Urinary bladder (tissue), 4 donors: ENCODE results near the gene SPRED1. TPM values are rescaled to one million over a fixed set of nuclear protein-coding genes. Genes with fewer than 3 reads are reported as not detected.
"Not testable (repeated sequence)": the region's sequence is repeated elsewhere in the genome, so short reads cannot be mapped to it uniquely, and the experiment has no call there.

ENCODE experiments used
- DNase-seq: peaks from one replicate; pipeline ENCODE4 v3.0.0-alpha.2; 2015; ENCODE audit errors: extremely low spot score
- H3K27ac ChIP-seq: one replicate; pipeline ENCODE4 v1.5.1; 2013; ENCODE audit warnings: low read depth, mild to moderate bottlenecking, moderate library complexity
- H3K36me3 ChIP-seq: one replicate; pipeline ENCODE4 v1.6.1; 2013; ENCODE audit warnings: mild to moderate bottlenecking, moderate library complexity; ENCODE audit not compliant: insufficient read depth
- H3K4me1 ChIP-seq: one replicate; pipeline ENCODE4 v1.6.1; 2013; ENCODE audit warnings: mild to moderate bottlenecking, moderate library complexity; ENCODE audit not compliant: insufficient read depth
- H3K4me3 ChIP-seq: one replicate; pipeline ENCODE4 v1.5.1; 2013; ENCODE audit warnings: low read depth, low read length
- WGBS: extraction: QIAGEN DNeasy Blood & Tissue Kit; methylation state at CpG from one replicate; pipeline ENCODE4 v1.1.7; 2013; 5-methylcytosine and 5-hydroxymethylcytosine counted together
- polyA plus RNA-seq: library from polyadenylated mRNA; stranded (reverse); fragments of 200-250 nt; gene quantifications from one replicate; pipeline ENCODE4 v1.2.3, GENCODE V29; 2013
- total RNA-seq: library from RNA; depleted of rRNA; stranded (reverse); fragments of >200 nt; gene quantifications from one replicate; pipeline ENCODE4 v1.2.3, GENCODE V29; 2014
- donor health status: healthy with polysubstance abuse.
- donor health status: healthy.

The SPRED1 gene
- total and polyA plus RNA-seq, 2 donors: 8.2 to 94.4 TPM

DNA sequence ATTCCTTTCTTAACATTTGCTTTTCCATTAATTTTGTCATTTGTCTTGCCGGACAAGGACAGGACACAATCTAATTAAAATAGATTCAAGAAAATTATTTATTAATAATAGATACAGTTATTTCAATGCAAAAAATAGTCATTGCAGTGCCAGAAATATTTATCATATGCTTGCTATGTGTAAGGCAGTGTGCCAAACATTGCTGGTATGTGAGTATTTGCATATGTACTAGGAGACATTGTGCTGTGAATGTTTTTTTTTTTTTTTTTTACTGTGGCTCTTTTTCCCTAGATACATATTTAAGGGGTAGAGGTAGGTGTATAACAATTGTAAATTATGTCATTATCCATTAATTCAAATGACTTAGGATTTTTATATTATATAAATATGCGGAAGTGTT, 23.3 kb downstream of the SPRED1 start:
- Histone ChIP-seq H3K4me1 (no peaks in the 10 kb centered on the region), H3K27ac (no peak overlapping the region), H3K4me3 (no peak overlapping the region), H3K36me3 (no peaks in the 10 kb centered on the region)
- WGBS: 61% methylated on average over 2 of the region's 2 CpGs
- DNase-seq: no peak

DNA sequence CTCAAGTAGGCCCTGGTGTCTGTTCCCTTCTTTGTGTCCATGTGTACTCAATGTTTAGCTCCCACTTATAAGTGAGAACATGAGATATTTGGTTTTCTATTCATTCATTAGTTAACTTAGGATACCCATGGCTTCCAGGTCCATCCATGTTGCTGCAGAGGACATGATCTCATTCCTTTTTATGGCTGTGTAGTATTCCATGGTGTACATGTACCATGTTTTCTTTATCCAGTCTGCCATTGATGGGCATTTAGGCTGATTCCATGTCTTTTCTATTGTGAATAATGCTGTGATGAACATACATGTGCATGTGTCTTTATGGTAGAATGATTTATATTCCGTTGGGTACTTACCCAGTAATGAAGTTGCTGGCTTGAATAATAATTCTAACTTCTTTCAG, 24.6 kb downstream of the SPRED1 start:
- not testable (repeated sequence) for DNase-seq, H3K27ac ChIP-seq, H3K36me3 ChIP-seq, H3K4me3 ChIP-seq, H3K4me1 ChIP-seq
- 70% methylated on average over 1 of the region's 1 CpG for WGBS

DNA sequence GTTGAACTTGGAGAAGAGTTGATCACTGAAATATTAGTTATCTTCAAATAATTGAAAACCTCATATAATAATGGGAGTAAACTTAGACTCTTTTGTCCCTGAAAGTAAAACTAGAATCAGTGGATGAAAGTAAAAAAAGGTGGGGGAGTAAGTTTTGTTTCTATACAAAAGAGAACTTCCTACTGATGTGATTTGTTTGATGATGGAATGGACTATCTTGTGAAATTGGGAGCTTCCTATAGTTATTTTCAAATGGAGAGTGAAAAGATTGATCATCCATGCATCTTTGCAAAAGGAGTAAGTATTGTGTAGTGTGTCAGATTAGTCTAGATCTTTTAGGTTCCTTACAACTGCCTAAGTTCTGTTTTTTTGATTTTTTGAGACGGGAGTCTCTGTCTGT, 28.4 kb downstream of the SPRED1 start:
- Histone ChIP-seq H3K36me3 (no peaks in the 10 kb centered on the region), H3K4me1 (no peaks in the 10 kb centered on the region), H3K27ac (no peak overlapping the region), H3K4me3 (no peak overlapping the region)
- WGBS: 38% methylated on average over 1 of the region's 1 CpG
- DNase-seq: no peak

DNA sequence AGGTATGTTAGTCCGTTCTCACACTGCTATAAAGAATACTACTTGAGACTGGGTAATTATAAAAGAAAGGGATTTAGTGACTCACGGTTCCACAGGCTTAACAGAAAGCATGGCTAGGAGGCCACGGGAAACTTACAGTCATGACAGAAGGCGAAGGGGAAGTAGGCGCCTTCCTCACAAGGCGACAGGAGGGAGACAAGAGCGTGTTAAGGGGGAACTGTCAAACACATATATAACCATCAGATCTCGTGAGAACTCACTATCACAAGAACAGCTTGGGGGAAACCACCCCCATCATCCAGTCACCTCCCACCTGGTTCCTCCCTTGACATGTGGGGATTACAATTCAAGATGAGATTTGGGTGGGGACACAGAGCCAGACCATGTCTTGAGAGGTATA, 30.4 kb downstream of the SPRED1 start:
- Histone ChIP-seq H3K27ac (no peak overlapping the region), H3K36me3 (no peaks in the 10 kb centered on the region), H3K4me3 (no peak overlapping the region), H3K4me1 (no peaks in the 10 kb centered on the region)
- no peak for DNase-seq
- WGBS: 86% methylated on average over 8 of the region's 8 CpGs

DNA sequence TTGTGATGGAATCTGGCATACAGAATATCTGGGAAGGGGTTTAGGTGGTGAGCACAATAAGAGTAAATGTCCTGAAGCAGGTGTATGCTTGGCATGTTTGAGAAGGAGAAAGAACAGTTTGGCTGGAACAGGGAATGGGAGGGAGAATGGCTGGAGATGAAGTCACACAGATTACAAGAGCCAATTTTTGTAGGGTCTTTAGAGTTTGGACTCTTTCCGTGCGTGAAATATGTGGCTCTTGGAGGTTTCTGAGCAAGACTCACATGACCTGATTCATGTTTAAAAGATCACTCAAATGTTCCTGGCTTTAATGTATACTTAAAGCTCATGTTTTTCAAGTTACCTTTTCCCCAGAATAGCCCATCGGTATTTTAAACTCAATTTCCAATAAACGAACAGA, 32.8 kb downstream of the SPRED1 start:
- Histone ChIP-seq H3K4me1 (no peaks in the 10 kb centered on the region), H3K4me3 (no peak overlapping the region), H3K36me3 (no peaks in the 10 kb centered on the region), H3K27ac (no peak overlapping the region)
- no peak for DNase-seq
- 77% methylated on average over 4 of the region's 4 CpGs for WGBS

DNA sequence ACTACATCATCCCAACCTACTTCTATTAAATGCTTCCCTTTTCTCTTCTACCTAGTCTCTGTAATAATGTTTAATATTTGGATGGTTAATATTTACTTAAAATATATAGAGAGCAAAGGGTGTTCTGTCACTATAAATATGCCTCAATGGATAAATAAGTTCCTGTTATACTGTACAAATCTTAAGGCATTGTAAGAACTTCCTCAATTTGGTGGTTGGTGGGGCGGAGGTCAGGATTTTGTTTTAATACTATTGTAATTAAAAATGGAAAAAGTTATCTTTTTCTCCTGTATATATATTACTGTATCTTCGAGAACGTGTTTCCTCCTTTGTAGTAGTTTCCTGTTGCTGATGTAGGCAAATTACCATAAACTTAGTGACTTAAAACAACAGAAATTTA, 41.5 kb downstream of the SPRED1 start:
- 69% methylated on average over 3 of the region's 3 CpGs for WGBS
- DNase-seq: no peak

DNA sequence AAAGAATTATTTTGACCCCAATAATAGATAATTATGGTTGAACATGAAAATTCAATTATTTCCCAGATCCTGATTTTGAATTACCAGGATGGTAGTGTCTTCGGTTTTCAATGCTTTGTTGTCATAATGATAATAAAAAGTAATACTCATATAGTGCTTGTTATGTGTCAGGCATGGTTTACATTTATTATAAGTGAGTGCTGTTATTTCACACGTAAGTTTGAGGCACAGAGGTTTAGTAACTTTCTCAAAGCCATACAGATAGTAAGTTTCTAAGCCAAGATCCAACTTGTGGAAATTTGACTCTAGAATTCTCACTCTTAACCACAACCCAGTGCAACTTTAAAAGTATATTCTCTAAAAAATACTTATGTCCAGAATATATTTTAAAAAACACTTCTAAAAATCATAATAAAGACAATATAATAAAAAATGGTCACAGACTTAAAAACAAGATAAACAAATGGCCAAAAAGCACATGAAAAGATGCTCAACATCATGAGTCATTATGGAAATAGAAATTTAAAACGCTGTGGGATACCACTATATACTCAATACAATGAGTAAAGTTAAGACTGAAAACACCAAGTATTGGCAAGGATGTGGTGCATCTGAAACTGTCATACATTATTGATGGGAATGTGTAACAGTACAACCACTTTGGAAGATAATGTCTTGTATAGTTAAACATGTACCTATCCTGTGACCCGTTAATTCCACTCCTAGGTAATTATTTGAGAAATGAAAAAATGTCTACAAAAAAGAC, 45.2 kb downstream of the SPRED1 start:
- DNase-seq: no peak
- H3K4me3 ChIP-seq: no peak overlapping the region
- H3K4me1 ChIP-seq: no peaks in the 10 kb centered on the region
- no peak overlapping the region for H3K27ac ChIP-seq
- WGBS: 81% methylated on average over 4 of the region's 4 CpGs
- no peaks in the 10 kb centered on the region for H3K36me3 ChIP-seq

More for the DNA sequence above, 41.5 kb downstream of the SPRED1 start:
- Histone ChIP-seq H3K4me3 (no peak overlapping the region), H3K4me1 (no peaks in the 10 kb centered on the region), H3K27ac (no peak overlapping the region), H3K36me3 (no peaks in the 10 kb centered on the region)

DNA sequence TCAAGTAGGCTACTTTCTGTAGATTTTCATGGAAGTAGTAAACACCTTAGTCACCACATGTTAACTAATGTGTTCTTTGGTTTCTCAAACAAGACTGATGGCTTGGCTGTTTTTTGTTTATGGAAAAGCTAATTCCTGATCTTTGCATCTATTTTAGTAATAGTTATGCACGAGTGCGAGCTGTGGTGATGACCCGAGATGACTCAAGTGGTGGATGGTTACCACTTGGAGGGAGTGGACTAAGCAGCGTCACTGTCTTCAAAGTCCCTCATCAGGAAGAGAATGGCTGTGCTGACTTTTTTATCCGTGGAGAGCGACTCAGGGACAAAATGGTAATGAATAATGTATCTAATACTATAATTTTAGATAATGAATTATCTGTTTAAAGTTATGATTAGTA, 46.6 kb downstream of the SPRED1 start:
- Histone ChIP-seq H3K27ac (no peak overlapping the region), H3K4me3 (no peak overlapping the region), H3K4me1 (no peaks in the 10 kb centered on the region), H3K36me3 (no peaks in the 10 kb centered on the region)
- DNase-seq: no peak
- WGBS: 83% methylated on average over 6 of the region's 6 CpGs

DNA sequence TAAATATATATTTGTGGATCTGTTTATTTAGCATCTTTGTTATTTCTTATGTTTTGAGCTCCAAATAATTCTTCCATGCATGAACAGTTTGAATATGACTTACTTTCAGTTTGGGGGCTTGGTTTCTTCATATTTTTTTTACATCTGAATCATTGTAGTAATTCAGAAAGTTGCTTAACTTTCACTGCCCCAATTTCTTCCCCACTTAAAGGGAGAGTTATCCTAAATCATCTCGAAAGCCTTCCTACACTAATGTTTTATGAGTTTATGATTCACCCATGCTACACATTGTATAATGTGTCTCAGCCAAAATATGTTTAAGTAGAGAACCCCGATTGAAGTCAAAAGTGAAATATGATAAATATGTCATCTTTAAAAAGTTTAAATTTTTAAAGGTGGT, 47.8 kb downstream of the SPRED1 start:
- DNase-seq: no peak
- WGBS: 46% methylated on average over 2 of the region's 2 CpGs
- Histone ChIP-seq H3K36me3 (no peaks in the 10 kb centered on the region), H3K27ac (no peak overlapping the region), H3K4me3 (no peak overlapping the region), H3K4me1 (no peaks in the 10 kb centered on the region)

DNA sequence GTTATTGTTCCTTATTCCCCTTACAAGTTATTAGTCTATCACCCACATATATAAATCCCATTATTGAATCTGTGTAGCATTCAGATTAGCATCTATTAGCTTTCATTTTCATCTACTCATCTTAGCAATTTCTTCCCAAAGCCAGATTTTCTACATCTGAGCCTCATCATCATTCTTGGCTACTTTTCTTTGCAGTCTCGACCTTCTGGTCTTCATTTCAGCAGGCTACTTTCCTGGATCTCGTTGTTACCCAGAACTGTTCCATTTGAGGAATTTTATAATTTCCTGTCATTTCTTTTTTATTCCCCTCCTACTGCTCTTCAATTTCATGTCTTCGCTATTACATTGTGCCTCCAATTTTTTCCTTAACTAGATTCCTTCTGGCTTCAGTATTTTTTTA, 51.8 kb downstream of the SPRED1 start:
- Histone ChIP-seq H3K4me3 (no peak overlapping the region), H3K27ac (no peak overlapping the region), H3K36me3 (no peaks in the 10 kb centered on the region), H3K4me1 (no peaks in the 10 kb centered on the region)
- no peak for DNase-seq
- 57% methylated on average over 3 of the region's 3 CpGs for WGBS

DNA sequence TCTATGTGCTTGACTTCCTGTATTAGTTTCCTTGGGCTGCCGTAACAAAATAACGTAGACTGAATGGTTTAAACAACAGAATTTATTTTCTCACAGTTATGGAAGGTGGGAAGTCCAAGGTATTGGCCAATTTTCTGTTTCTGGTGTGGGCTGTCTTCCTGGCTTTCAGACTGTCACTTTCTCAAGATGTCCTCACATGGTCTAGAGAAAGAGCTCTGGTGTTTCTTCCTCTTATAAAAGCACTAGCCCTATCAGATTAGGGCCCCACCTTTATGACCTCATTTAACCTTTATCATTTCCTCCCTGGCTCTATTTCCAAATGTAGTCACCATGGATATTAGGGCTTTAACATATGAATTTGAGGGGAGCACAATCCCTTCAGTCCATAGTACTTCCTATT, 54.6 kb downstream of the SPRED1 start:
- Histone ChIP-seq H3K4me1 (no peaks in the 10 kb centered on the region), H3K27ac (no peak overlapping the region), H3K36me3 (no peaks in the 10 kb centered on the region), H3K4me3 (no peak overlapping the region)
- DNase-seq: no peak
- WGBS: 92% methylated on average over 2 of the region's 2 CpGs

DNA sequence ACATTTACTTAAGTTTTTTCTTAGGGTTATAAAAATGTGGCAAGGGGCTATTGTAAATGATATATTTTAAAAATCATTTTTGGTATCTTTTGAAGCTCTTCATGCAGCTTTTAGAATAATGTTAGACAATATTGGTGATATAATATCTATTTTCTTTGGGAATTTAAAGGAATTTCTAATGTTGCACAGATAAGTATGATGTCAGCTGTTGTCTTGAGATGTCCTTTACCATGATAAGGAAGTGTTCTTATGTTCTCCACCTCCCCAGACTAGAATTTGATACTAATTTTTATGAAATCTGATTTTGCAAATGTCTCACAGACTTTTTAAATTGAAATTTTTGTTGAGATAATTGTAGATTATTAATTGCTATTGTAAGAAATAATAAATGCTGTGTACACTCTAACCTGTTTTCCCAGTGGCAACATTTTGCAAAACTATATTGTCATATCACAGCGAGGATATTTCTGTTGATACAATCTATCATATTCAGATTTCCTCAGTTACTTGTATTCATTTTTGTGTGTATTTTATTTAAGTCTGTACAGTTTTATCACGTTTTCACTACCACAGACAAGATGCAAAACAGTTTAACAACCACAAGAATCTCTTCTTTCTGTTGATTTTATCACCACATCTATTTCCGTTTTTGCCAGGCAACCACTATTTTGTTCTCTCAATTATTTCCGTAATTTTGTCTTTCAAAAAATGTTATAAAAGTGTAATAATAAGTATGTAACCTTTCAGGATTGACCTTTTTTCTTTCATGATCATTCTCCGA, 55.4 kb downstream of the SPRED1 start:
- WGBS: 83% methylated on average over 5 of the region's 5 CpGs
- DNase-seq: no peak
- no peak overlapping the region for H3K4me3 ChIP-seq
- H3K36me3 ChIP-seq: no peaks in the 10 kb centered on the region
- no peaks in the 10 kb centered on the region for H3K4me1 ChIP-seq
- no peak overlapping the region for H3K27ac ChIP-seq

DNA sequence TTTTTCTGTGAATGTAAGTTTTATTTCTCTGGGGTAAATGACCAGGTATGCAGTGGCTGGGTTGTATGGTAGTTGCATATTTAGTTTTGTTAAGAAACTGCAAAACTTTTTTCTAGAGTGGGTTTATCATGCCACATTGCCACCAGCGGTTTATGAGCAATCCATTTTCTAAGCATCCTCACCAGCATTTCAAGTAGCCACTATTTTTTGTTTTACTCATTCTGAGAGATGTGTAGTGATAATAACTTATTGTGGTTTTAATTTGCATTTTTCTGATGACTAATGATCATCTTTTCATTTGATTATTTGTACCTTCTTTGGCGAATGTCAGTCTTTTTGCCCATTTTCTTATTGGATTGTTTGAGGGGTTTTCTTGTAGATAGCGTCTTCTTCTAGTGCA, 56.2 kb downstream of the SPRED1 start:
- DNase-seq: no peak
- Histone ChIP-seq H3K27ac (no peak overlapping the region), H3K4me1 (no peaks in the 10 kb centered on the region), H3K4me3 (no peak overlapping the region), H3K36me3 (no peaks in the 10 kb centered on the region)
- WGBS: 97% methylated on average over 3 of the region's 3 CpGs

DNA sequence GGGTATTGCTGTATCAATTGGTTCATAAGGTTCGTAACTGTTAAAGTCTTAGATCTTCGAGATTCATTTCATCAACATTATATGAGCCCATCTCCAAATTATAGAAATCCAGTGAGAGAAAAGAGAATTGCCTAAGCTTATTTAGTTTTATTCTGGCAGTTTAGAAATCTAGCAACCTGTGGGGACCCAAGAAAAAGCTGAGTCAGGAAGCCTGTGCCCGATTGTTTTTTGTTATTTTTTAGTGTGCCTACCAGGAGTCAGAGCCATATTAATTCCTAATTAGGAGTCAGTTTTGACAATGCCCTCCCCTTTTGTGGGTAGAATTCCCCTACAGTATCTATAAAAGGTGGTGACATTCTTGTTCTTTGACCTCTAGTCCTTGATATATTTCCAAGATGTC, 59.6 kb downstream of the SPRED1 start:
- no peaks in the 10 kb centered on the region for H3K36me3 ChIP-seq
- H3K4me1 ChIP-seq: no peaks in the 10 kb centered on the region
- 87% methylated on average over 3 of the region's 3 CpGs for WGBS
- no peak overlapping the region for H3K27ac ChIP-seq
- H3K4me3 ChIP-seq: no peak overlapping the region
- DNase-seq: no peak
